NK-92 treated with Interleukin-12 subunit alpha and Interleukin-12 subunit beta, amount 100 ng/mL, for 24 hours (cell line): Measurements from ENCODE around the gene UTS2R.
"Not testable (repeated sequence)": the region's sequence is repeated elsewhere in the genome, so short reads cannot be mapped to it uniquely, and the experiment has no call there.

ENCODE experiments used
- DNase-seq: peaks from one replicate; lab custom pipeline; 2025; lab: John Stamatoyannopoulos, UW

The UTS2R gene

GRCh38 chr17:82408288-82408937, 36.8 kb downstream of the UTS2R start:
- DNase-seq = no peak

- no peak for DNase-seq
Measured at GRCh38 chr17:82408938-82409318, 37.4 kb downstream of the UTS2R start.

GRCh38 chr17:82410014-82410716, 38.6 kb downstream of the UTS2R start:
- DNase-seq = no peak

- no peak for DNase-seq
Measured at GRCh38 chr17:82411396-82412053, 40.0 kb downstream of the UTS2R start.

- not testable (repeated sequence) for DNase-seq
Measured at GRCh38 chr17:82412081-82412480, 40.5 kb downstream of the UTS2R start.

- no peak for DNase-seq
Measured at GRCh38 chr17:82412535-82413520, 41.3 kb downstream of the UTS2R start.

GRCh38 chr17:82414548-82415281, 43.1 kb downstream of the UTS2R start:
- no peak for DNase-seq

GRCh38 chr17:82415336-82415735, 43.8 kb downstream of the UTS2R start:
- DNase-seq = no peak

GRCh38 chr17:82415786-82416185, 44.2 kb downstream of the UTS2R start:
- no peak for DNase-seq

GRCh38 chr17:82416264-82416663, 44.7 kb downstream of the UTS2R start:
- DNase-seq = no peak

- no peak for DNase-seq
Measured at GRCh38 chr17:82416771-82417170, 45.2 kb downstream of the UTS2R start.

- DNase-seq = peak; percentile 80
Measured at GRCh38 chr17:82418001-82418986, 46.7 kb downstream of the UTS2R start, which contains the start of the genes HEXD and OGFOD3. TSS of gene HEXD (plus strand) at chr17:82418347. CDS start at chr17:82419800, 1,453 bp downstream. TSS of gene OGFOD3 (minus strand) at chr17:82418586. CDS start at chr17:82418485, 101 bp downstream.

- no peak for DNase-seq
Measured at GRCh38 chr17:82419540-82419939, 48.0 kb downstream of the UTS2R start.

- no peak for DNase-seq
Measured at GRCh38 chr17:82424001-82424862, 52.7 kb downstream of the UTS2R start.

- no peak for DNase-seq
Measured at GRCh38 chr17:82424863-82425159, 53.2 kb downstream of the UTS2R start.
